Endodermal cell (in vitro differentiated cells): ENCODE results near the gene CPAMD8. TPM values are rescaled to one million over a fixed set of nuclear protein-coding genes. Genes with fewer than 3 reads are reported as not detected.
"Not testable (repeated sequence)": the region's sequence is repeated elsewhere in the genome, so short reads cannot be mapped to it uniquely, and the experiment has no call there.

ENCODE experiments used
- DNase-seq: peaks from one replicate; pipeline ENCODE4 v3.0.0-alpha.2; 2017
- H3K27ac ChIP-seq: 2 replicates; pipeline ENCODE4 v1.5.1; 2013; ENCODE audit warnings: mild to moderate bottlenecking, low read depth, low read length, moderate library complexity
- H3K27me3 ChIP-seq: 2 replicates; pipeline ENCODE4 v1.6.1; 2013; ENCODE audit warnings: mild to moderate bottlenecking, low read length, moderate library complexity; ENCODE audit not compliant: insufficient read depth, control insufficient read depth, poor library complexity, severe bottlenecking
- H3K36me3 ChIP-seq: 2 replicates; pipeline ENCODE4 v1.7.0; 2013; ENCODE audit warnings: mild to moderate bottlenecking, low read length, moderate library complexity; ENCODE audit not compliant: control insufficient read depth, insufficient read depth
- H3K4me1 ChIP-seq: one replicate; pipeline ENCODE4 v1.7.0; 2013; ENCODE audit warnings: low read length; ENCODE audit not compliant: control insufficient read depth, insufficient read depth
- H3K4me3 ChIP-seq: 2 replicates; pipeline ENCODE4 v1.5.1; 2013; ENCODE audit warnings: mild to moderate bottlenecking, low read length, moderate library complexity
- H3K9ac ChIP-seq: 2 replicates; pipeline ENCODE4 v1.6.1; 2013; ENCODE audit warnings: mild to moderate bottlenecking, low read length, moderate library complexity; ENCODE audit not compliant: poor library complexity, severe bottlenecking; ENCODE audit errors: extremely low read depth
- H3K9me3 ChIP-seq: 2 replicates; pipeline ENCODE4 v1.6.1; 2013; ENCODE audit warnings: mild to moderate bottlenecking, low read length, moderate library complexity; ENCODE audit not compliant: control insufficient read depth
- H3K27ac Mint-ChIP-seq: 2 replicates; pipeline ENCODE4 v1.8.0; 2020; ENCODE audit warnings: mixed read lengths
- H3K27me3 Mint-ChIP-seq: 2 replicates; pipeline ENCODE4 v1.8.0; 2021; ENCODE audit warnings: mild to moderate bottlenecking, mixed read lengths; ENCODE audit not compliant: insufficient read depth
- H3K36me3 Mint-ChIP-seq: 2 replicates; pipeline ENCODE4 v1.8.0; 2020; ENCODE audit warnings: low read depth, mixed read lengths
- H3K4me1 Mint-ChIP-seq: 2 replicates; pipeline ENCODE4 v1.8.0; 2020; ENCODE audit warnings: mixed read lengths
- H3K4me3 Mint-ChIP-seq: 2 replicates; pipeline ENCODE4 v1.8.0; 2020; ENCODE audit warnings: mild to moderate bottlenecking, moderate library complexity, mixed read lengths
- H3K9me3 Mint-ChIP-seq: 2 replicates; pipeline ENCODE4 v1.8.0; 2020; ENCODE audit warnings: mild to moderate bottlenecking, mixed read lengths
- WGBS, 2 experiments: methylation state at CpG; one replicate each; pipeline versions ENCODE4 v1.1.5 to v1.1.7; 2013; ENCODE audit warnings: missing lambda C conversion rate in 2 of 2, mixed read lengths in 1 of 2; ENCODE audit not compliant: insufficient coverage in 1 of 2, insufficient read length in 1 of 2; 5-methylcytosine and 5-hydroxymethylcytosine counted together
- total RNA-seq, 2 donors: library from RNA; stranded (reverse); fragmentation: NEBNext Ultra II Directional in 1 of 2; extraction: Animal tissue kit (Norgen Biotek cat#: 25700) in 1 of 2; gene quantifications; 2 replicates in 1 of 2; 3 replicates in 1 of 2; pipeline ENCODE4 v1.2.1, GENCODE V29; 2021
- TF ChIP-seq, protein P1 (sequence below): fragments of 200-600 bp; sonication (generic); conservative IDR thresholded peaks from 2 replicates; pipeline ENCODE4 v1.5.0; 2021; ENCODE audit warnings: antibody characterized with exemption, mild to moderate bottlenecking

Gene CPAMD8
- total RNA-seq, 2 donors from 2014 or later = 19.7 to 22.9 TPM

DNA sequence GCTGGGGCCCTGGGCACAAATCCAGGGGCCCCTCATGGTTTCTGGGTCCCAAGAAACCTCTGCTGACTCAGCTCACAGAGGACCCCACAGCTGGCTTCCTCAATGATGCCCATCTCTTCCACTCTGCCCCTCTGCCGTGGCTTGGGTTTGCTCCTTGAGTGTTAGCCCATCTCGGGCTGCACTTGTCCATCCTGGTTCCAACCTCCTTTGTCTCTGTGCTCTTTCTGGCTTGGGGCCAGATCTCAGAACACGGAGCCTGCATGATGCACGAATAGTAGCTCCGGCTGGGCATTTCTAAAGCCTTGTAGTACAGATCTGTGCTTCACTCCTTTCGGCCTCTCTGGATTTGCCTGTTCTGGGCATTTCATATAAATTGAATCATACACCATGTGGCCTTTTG, 84.0 kb downstream of the CPAMD8 start:
- 88 to 91% methylated on average over 6 of the region's 6 CpGs for WGBS, 2 experiments
- H3K9me3 Mint-ChIP-seq = peaks cover 6% of the 10 kb centered on the region
- H3K36me3 Mint-ChIP-seq = peaks cover 7% of the 10 kb centered on the region
- Histone ChIP-seq H3K27ac (no peak overlapping the region), H3K27me3 (no peaks in the 10 kb centered on the region), H3K4me3 (no peak overlapping the region), H3K4me1 (no peaks in the 10 kb centered on the region), H3K9me3 (no peaks in the 10 kb centered on the region), H3K36me3 (no peaks in the 10 kb centered on the region), H3K9ac (no peak overlapping the region)
- no peak for DNase-seq
- TF ChIP-seq, protein P1, sequence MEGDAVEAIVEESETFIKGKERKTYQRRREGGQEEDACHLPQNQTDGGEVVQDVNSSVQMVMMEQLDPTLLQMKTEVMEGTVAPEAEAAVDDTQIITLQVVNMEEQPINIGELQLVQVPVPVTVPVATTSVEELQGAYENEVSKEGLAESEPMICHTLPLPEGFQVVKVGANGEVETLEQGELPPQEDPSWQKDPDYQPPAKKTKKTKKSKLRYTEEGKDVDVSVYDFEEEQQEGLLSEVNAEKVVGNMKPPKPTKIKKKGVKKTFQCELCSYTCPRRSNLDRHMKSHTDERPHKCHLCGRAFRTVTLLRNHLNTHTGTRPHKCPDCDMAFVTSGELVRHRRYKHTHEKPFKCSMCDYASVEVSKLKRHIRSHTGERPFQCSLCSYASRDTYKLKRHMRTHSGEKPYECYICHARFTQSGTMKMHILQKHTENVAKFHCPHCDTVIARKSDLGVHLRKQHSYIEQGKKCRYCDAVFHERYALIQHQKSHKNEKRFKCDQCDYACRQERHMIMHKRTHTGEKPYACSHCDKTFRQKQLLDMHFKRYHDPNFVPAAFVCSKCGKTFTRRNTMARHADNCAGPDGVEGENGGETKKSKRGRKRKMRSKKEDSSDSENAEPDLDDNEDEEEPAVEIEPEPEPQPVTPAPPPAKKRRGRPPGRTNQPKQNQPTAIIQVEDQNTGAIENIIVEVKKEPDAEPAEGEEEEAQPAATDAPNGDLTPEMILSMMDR = no peak
- H3K4me1 Mint-ChIP-seq = no peaks in the 10 kb centered on the region
- H3K27me3 Mint-ChIP-seq = no peaks in the 10 kb centered on the region
- no peak overlapping the region for H3K4me3 Mint-ChIP-seq
- no peak overlapping the region for H3K27ac Mint-ChIP-seq

DNA sequence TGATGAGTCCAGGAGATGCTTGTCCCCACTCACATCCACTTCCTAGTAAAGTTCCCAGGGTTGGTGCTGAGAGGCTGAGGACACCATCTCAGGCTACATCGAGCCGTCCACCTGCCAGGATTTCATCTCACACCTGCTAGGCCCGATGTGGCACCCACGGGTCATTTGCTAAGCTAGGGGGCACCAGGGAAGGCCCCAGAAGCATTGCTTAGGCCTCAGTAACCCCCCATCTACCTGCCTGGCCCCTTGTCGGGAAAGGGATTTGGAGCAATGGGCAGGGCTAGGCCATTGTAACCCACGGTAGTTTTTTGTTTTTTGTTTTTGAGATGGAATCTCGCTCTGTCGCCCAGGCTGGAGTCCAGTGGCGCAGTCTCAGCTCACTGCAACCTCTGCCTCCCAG, 86.0 kb downstream of the CPAMD8 start:
- Mint-ChIP-seq H3K27me3 (no peaks in the 10 kb centered on the region), H3K27ac (no peak overlapping the region), H3K36me3 (peaks cover 1% of the 10 kb centered on the region), H3K9me3 (peaks cover 5% of the 10 kb centered on the region), H3K4me3 (no peak overlapping the region), H3K4me1 (no peaks in the 10 kb centered on the region)
- Histone ChIP-seq H3K36me3 (no peaks in the 10 kb centered on the region), H3K27me3 (no peaks in the 10 kb centered on the region), H3K4me3 (no peak overlapping the region), H3K9me3 (no peaks in the 10 kb centered on the region), H3K9ac (no peak overlapping the region), H3K4me1 (no peaks in the 10 kb centered on the region), H3K27ac (no peak overlapping the region)
- WGBS, 2 experiments = 86 to 88% methylated on average over 6 to 9 of the region's 9 CpGs
- TF ChIP-seq, protein P1 = no peak
- no peak for DNase-seq

DNA sequence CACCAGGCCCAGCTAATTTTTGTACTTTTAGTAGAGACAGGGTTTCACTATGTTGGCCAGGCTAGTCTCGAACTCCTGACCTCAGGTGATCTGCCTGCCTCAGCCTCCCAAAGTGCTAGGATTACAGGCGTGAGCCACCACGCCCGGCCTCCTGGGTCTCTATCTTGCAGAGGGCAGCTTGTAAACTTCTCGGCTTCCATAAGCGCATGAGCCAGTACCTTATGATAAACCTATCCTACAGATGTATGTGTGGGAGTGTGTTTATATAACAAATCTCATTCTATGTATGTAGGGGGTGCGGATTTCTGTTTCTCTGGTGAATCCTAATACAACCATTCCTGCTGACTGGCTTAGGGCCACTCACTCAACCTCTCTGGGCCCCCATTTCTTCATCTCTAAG, 86.5 kb downstream of the CPAMD8 start:
- H3K9me3 ChIP-seq, DNase-seq, H3K4me3 ChIP-seq, H3K4me3 Mint-ChIP-seq, H3K27ac ChIP-seq, H3K27me3 Mint-ChIP-seq, H3K27me3 ChIP-seq, H3K9me3 Mint-ChIP-seq, H3K27ac Mint-ChIP-seq, H3K4me1 ChIP-seq, H3K36me3 Mint-ChIP-seq, H3K36me3 ChIP-seq, H3K9ac ChIP-seq, H3K4me1 Mint-ChIP-seq: not testable (repeated sequence)
- 89 to 91% methylated on average over 1 to 5 of the region's 7 CpGs for WGBS, 2 experiments

DNA sequence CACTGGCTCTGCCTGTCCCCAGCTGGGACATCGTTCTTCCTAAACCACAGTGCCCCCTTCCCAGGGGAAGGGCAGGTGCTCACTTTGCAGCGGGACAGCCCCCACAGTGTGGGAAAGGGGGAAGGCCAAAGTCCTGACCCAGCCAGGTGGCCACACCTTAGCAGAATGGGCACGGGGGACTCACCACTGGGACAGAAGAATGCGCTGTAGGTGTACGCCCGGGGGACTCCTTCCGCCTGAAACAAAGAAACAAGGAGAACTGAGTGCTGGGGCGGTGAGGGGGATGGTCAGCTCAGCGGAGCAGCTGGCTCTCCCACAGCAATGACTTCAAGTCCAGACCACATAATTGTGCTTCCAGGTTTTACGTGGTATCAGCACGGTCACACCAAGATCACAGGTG, 88.4 kb downstream of the CPAMD8 start:
- Mint-ChIP-seq H3K27ac (no peak overlapping the region), H3K36me3 (peaks cover 4% of the 10 kb centered on the region), H3K4me3 (no peak overlapping the region), H3K4me1 (no peaks in the 10 kb centered on the region), H3K27me3 (no peaks in the 10 kb centered on the region), H3K9me3 (peaks cover 19% of the 10 kb centered on the region)
- H3K27ac ChIP-seq = no peak overlapping the region
- no peaks in the 10 kb centered on the region for H3K4me1 ChIP-seq
- H3K27me3 ChIP-seq = no peaks in the 10 kb centered on the region
- no peak overlapping the region for H3K4me3 ChIP-seq
- H3K36me3 ChIP-seq = no peaks in the 10 kb centered on the region
- H3K9me3 ChIP-seq = peaks cover 10% of the 10 kb centered on the region
- H3K9ac ChIP-seq = no peak overlapping the region
- no peak for DNase-seq
- WGBS, 2 experiments = 93 to 100% methylated on average over 3 to 11 of the region's 11 CpGs
- TF ChIP-seq, protein P1 = no peak

DNA sequence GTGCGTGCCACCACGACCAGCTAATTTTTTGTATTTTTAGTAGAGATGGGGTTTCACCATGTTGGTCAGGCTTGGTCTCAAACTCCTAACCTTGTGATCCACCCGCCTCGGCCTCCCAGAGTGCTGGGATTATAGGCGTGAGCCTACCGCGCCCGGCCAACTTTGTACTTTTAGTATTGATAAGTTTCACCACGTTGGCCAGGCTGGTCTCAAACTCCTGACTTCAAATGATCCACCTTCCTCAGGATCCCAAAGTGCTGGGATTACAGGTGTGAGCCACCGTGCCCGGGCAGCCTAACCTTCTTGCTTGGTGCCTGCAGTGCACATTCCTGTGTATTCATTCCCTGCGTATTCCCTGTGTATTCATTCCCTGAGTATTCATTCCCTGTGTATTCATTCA, 88.8 kb downstream of the CPAMD8 start:
- not testable (repeated sequence) for H3K4me1 Mint-ChIP-seq, H3K4me3 Mint-ChIP-seq, H3K9ac ChIP-seq, H3K4me3 ChIP-seq, H3K27ac ChIP-seq, H3K36me3 ChIP-seq, H3K4me1 ChIP-seq, H3K27me3 Mint-ChIP-seq, H3K27ac Mint-ChIP-seq, DNase-seq, H3K27me3 ChIP-seq, H3K36me3 Mint-ChIP-seq
- WGBS, 2 experiments = 92% methylated on average over 7 to 12 of the region's 12 CpGs
- H3K9me3 Mint-ChIP-seq = peaks cover 19% of the 10 kb centered on the region
- peaks cover 10% of the 10 kb centered on the region for H3K9me3 ChIP-seq
